Measurements from ENCODE around the gene C22orf42. TPM values are rescaled to one million over a fixed set of nuclear protein-coding genes. Genes with fewer than 3 reads are reported as not detected.
"Not testable (repeated sequence)": the region's sequence is repeated elsewhere in the genome, so short reads cannot be mapped to it uniquely, and the experiment has no call there.

The C22orf42 gene
- total RNA-seq, 4 donors from 2014 or later, result not detected

GRCh38 chr22:32175683-32176644, 16.9 kb upstream of the C22orf42 start:
- peaks cover 0 to 6% (median 0%) of the 10 kb centered on the region in 3 donors for H3K4me1 ChIP-seq
- H3K36me3 ChIP-seq, result no peaks in the 10 kb centered on the region
- 0% methylated on average over 4 of the region's 73 CpGs; no CpG with 5 or more reads in 1 of the 2 donors for WGBS, 2 donors (ENCODE audit: low coverage in 1 of 2)
- no peak for TF ChIP-seq CTCF (IDR thresholded peaks at IDR 0.05)
- H3K4me3 ChIP-seq, result no peak overlapping the region
- H3K9me3 ChIP-seq, result peaks cover 0 to 10% (median 0%) of the 10 kb centered on the region in 3 donors
- no peak overlapping the region for H3K27ac ChIP-seq
- no peak for ATAC-seq
- peaks cover 85% of the 10 kb centered on the region for H3K27me3 ChIP-seq

GRCh38 chr22:32175115-32175514, 16.0 kb upstream of the C22orf42 start:
- Histone ChIP-seq H3K9me3 (peaks cover 0 to 10% (median 0%) of the 10 kb centered on the region in 3 donors), H3K27me3 (peaks cover 83% of the 10 kb centered on the region), H3K36me3 (no peaks in the 10 kb centered on the region), H3K4me1 (peaks cover 0 to 6% (median 0%) of the 10 kb centered on the region in 3 donors), H3K27ac (no peak overlapping the region), H3K4me3 (no peak overlapping the region)
- TF ChIP-seq POLR2AphosphoS5 (IDR thresholded peaks at IDR 0.05), result no peak
- 82% methylated on average over 10 of the region's 11 CpGs; no CpG with 5 or more reads in 1 of the 2 donors for WGBS, 2 donors (ENCODE audit: low coverage in 1 of 2)
- no peak for ATAC-seq

GRCh38 chr22:32165681-32166080, 6.6 kb upstream of the C22orf42 start:
- H3K27me3 ChIP-seq, result peaks cover 39% of the 10 kb centered on the region
- ATAC-seq, result no peak
- no peak for TF ChIP-seq POLR2A (IDR thresholded peaks at IDR 0.05)
- TF ChIP-seq CTCF (IDR thresholded peaks at IDR 0.05), result no peak
- no peak for TF ChIP-seq EP300 (IDR thresholded peaks at IDR 0.05)
- no peak for TF ChIP-seq POLR2AphosphoS5 (IDR thresholded peaks at IDR 0.05)
- no peaks in the 10 kb centered on the region for H3K9me3 ChIP-seq
- no peaks in the 10 kb centered on the region for H3K36me3 ChIP-seq
- no peaks in the 10 kb centered on the region for H3K4me1 ChIP-seq
- H3K27ac ChIP-seq, result no peak overlapping the region
- no peak overlapping the region for H3K4me3 ChIP-seq
- 53 to 68% methylated on average over 2 to 6 of the region's 6 CpGs for WGBS, 2 donors (ENCODE audit: low coverage in 1 of 2)

- H3K36me3 ChIP-seq, result no peaks in the 10 kb centered on the region
- H3K4me1 ChIP-seq, result no peaks in the 10 kb centered on the region
- H3K9me3 ChIP-seq, result no peaks in the 10 kb centered on the region
- 31 to 49% methylated on average over 3 to 6 of the region's 6 CpGs for whole genome bisulfite sequencing, 2 donors (ENCODE audit: low coverage in 1 of 2)
- no peak for TF ChIP-seq POLR2AphosphoS5 (IDR thresholded peaks at IDR 0.05)
- TF ChIP-seq CTCF (IDR thresholded peaks at IDR 0.05), result no peak
- no peak for TF ChIP-seq POLR2A (IDR thresholded peaks at IDR 0.05)
- no peak for TF ChIP-seq EP300 (IDR thresholded peaks at IDR 0.05)
- no peak for ATAC-seq
- H3K27ac ChIP-seq, result no peak overlapping the region
- peaks cover 46% of the 10 kb centered on the region for H3K27me3 ChIP-seq
- no peak overlapping the region for H3K4me3 ChIP-seq
Measured at GRCh38 chr22:32164075-32164860, 5.2 kb upstream of the C22orf42 start.

- 69 to 82% methylated on average over 5 of the region's 5 CpGs for WGBS, 2 donors (ENCODE audit: low coverage in 1 of 2)
- not testable (repeated sequence) for H3K36me3 ChIP-seq, ATAC-seq, H3K4me1 ChIP-seq, H3K4me3 ChIP-seq, H3K9me3 ChIP-seq, H3K27ac ChIP-seq
- peaks cover 49% of the 10 kb centered on the region for H3K27me3 ChIP-seq
Measured at GRCh38 chr22:32160411-32160810, 1.3 kb upstream of the C22orf42 start.

GRCh38 chr22:32157632-32158031, 1.5 kb downstream of the C22orf42 start:
- not testable (repeated sequence) for H3K9me3 ChIP-seq
- peaks cover 29% of the 10 kb centered on the region for H3K27me3 ChIP-seq
- no CpG with 5 or more reads among the region's 5 CpGs for WGBS, 2 donors (ENCODE audit: low coverage in 1 of 2)

GRCh38 chr22:32154727-32155126, 4.4 kb downstream of the C22orf42 start:
- ATAC-seq, H3K4me3 ChIP-seq, H3K4me1 ChIP-seq, H3K9me3 ChIP-seq, H3K36me3 ChIP-seq, H3K27ac ChIP-seq: not testable (repeated sequence)
- 59 to 69% methylated on average over 2 to 3 of the region's 4 CpGs for WGBS, 2 donors (ENCODE audit: low coverage in 1 of 2)
- peaks cover 19% of the 10 kb centered on the region for H3K27me3 ChIP-seq

More at GRCh38 chr22:32157632-32158031, 1.5 kb downstream of the C22orf42 start:
- ATAC-seq, H3K27ac ChIP-seq, H3K4me3 ChIP-seq, H3K36me3 ChIP-seq, H3K4me1 ChIP-seq: not testable (repeated sequence)

- H3K36me3 ChIP-seq, ATAC-seq, H3K27me3 ChIP-seq, H3K4me1 ChIP-seq, H3K27ac ChIP-seq, H3K9me3 ChIP-seq, H3K4me3 ChIP-seq: not testable (repeated sequence)
- 60 to 85% methylated on average over 4 to 6 of the region's 6 CpGs for WGBS, 2 donors (ENCODE audit: low coverage in 1 of 2)
Measured at GRCh38 chr22:32151641-32152040, 7.5 kb downstream of the C22orf42 start.

GRCh38 chr22:32150647-32151046, 8.5 kb downstream of the C22orf42 start:
- H3K27me3 ChIP-seq, H3K9me3 ChIP-seq, H3K4me3 ChIP-seq, H3K4me1 ChIP-seq, ATAC-seq, H3K27ac ChIP-seq, H3K36me3 ChIP-seq: not testable (repeated sequence)
- WGBS, 2 donors (ENCODE audit: low coverage in 1 of 2), result 66% methylated on average over 7 of the region's 7 CpGs; no CpG with 5 or more reads in 1 of the 2 donors

Data from gastroesophageal sphincter (tissue), 4 donors.